Ureter (tissue), 1 donor: Measurements from ENCODE around the gene RHOBTB1. TPM values are rescaled to one million over a fixed set of nuclear protein-coding genes. Genes with fewer than 3 reads are reported as not detected.
"Not testable (repeated sequence)": the region's sequence is repeated elsewhere in the genome, so short reads cannot be mapped to it uniquely, and the experiment has no call there.

Experiments used
- DNase-seq: peaks from one replicate; pipeline ENCODE4 v3.0.0-alpha.2; 2020; ENCODE audit warnings: low spot score
- total RNA-seq: library from RNA; stranded (reverse); gene quantifications from one replicate; pipeline ENCODE4 v1.2.4, GENCODE V29; 2023
- donor health status: DM: yes; HTN: yes; CAD: no.

RHOBTB1 gene
- total RNA-seq, 1 donor from 2014 or later: 10.9 TPM

DNA sequence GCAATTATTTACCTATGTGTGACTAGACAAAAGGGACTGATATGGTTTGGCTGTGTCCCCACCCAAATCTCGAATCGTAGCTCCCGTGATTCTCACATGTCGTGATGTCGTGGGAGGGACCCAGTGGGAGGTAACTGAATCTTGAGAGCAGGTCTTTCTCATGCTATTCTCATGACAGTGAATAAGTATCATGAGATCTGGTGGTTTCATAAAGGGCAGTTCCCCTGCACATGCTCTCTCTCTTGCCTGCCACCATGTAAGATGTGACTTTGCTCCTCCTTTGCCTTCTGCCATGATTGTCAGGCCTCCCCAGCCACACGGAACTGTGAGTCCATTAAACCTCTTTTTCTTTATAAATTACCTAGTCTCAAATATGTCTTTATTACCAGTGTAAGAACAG lies 37.2 kb downstream of the RHOBTB1 start:
- not testable (repeated sequence) for DNase-seq

DNA sequence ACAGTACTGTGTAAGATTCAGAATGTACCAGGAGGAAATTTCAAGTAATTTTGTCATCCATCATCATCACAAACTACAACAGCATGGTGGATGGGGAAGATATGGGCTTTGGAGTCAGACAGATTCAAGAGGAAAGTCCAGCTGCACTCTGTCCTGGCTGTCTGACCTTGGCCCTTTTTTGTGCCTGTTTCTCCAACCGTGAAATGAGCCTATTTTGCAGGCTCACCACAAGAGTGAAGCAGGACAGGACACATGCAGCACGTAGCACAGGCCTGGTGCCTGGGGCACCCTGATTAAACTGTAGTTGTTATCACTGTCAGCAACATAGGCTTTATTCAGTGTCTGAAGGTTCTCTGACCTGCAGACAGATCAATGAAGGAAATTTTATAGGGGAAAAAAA lies 37.6 kb downstream of the RHOBTB1 start:
- DNase-seq: no peak

DNA sequence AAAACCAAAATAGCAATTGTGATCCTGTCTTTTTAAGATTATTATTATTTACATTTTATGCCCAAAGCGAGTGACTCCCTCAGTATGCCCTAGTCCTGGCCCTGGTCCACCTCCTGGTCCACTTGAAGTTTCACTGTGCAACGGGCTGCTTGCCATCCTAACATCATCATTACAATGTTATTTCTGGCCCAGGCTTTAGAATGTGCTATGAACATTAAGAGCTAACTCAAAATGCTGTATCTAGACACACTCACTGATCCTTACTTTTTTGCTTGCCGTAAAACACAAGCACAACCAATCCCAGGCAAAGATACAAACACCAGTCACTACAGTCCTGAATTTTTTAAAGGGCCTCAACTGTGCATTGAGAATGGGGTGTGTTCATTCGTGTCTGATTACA lies 38.4 kb downstream of the RHOBTB1 start:
- peak; percentile 55 for DNase-seq

DNA sequence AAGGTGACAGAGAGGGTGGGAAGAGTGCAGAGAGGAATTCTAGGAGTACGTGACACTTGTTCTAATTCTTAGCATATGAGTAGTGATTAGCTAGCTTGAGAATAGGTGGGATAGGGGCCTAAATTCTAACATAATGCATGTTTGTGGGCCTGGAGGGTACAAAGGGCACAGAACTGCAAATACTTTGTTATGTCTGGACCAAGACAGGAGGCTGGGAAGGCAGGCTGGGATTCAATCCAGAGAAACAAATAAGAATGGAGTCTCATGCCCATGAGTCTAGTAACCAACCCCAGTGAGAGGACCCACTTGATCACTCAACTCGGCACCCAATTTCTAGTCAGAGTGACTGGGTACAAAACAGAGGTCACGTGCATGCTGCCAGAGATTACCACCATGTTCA lies 40.9 kb downstream of the RHOBTB1 start:
- DNase-seq: no peak

DNA sequence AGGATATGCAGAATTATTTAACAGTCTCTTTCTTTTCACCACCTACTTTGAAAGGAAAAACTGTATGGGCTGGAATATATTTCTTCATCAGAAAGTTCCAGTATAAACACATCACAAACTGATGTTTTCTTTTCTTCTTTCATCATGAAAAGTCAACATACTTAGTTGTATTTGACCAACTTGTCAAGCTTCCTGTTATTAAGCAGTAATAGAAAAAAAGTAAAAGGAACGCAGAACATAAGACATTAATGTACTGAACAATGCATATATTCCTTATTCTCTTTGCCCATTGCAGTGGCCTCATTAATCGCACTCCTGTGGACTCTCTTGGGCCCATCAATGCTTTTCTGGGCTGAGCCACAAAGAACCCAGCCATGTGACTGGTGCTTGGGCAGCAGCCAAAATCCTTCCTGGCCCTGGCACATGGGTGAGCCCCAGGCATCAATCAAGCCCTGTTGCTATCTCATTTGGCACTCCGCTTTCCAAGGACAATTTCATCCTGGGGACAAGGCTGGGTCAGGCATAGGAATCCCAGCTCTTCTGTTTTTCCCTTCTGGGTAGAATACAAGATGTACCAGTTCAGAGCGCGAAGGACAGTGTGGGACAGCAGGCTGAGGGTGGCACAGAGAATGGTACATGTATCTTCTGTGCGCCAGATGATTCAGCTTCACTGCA lies 42.3 kb downstream of the RHOBTB1 start:
- DNase-seq: no peak

DNA sequence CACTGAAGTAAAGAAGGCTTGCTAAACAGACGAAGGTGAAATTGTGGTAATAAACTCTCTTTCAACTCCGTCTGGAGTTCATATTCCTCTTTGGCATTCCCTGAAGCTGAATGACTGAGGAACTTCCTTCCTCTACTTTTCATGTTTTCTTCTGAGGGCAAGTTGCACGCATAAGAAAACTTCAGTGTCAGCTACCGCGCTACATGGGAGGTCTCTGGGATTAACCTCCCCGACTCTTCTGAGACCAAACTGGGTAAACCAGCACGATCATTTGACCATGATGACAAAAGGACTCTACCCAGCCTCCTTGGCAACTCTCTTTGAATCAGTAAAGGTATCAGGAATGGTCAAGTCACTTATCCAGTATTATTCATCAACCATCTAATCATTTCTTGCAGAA lies 44.7 kb downstream of the RHOBTB1 start:
- DNase-seq: no peak

DNA sequence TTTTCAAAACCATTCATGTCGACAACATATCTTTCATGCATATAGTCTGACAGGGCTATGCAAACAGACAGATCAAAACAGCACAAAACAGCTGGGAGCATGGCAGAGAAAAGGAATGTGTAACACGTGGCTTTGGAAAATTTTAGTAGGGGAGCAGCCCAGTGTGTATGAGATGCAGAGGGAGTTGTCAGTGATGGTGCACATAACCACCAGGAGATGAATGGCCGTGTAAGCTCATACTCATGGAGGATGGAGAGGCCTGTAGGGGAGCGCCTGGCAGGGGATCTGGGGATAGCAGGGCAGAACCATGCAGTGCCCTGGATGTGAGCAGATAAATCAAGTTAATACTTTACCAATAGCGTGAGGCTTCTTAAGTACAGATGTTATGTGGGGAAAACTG lies 45.7 kb downstream of the RHOBTB1 start:
- DNase-seq: no peak

DNA sequence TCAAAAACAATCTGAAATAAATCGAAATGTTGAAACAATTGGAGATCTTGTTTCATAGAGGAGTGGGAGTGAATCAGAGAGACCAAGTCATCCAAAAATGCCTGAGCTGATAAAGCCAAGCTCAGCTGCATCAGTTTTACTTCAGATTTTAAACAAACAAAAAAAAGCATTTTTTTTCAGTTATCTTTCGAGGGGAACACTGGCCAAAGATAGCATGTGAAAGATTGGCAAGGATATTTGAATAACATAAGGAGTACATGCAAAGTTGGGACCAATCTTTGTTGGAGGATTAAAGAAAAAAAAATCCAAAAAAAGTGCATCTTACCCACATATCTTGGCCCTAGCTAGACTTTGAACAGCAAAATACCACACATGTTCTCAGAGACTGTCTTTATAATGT lies 47.2 kb downstream of the RHOBTB1 start:
- no peak for DNase-seq

DNA sequence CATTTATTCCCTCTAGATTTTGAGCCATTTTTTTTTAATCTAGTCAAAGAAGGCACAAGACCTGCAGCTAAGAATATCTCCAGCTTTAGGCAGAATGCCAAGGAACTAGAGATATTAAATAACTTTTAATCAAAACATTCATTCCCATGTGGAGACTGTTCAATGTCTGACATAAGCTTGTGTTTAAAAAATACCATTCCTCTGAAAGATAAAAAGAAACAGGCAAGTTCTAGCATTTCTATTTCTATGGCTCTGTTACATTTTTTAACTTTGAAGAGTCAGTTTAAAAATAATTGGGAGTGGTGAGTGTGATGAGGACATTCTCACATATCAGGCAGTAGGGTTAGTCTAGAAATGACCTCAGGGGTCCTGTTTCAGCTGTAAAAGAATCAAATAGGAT lies 48.0 kb downstream of the RHOBTB1 start:
- DNase-seq: no peak

DNA sequence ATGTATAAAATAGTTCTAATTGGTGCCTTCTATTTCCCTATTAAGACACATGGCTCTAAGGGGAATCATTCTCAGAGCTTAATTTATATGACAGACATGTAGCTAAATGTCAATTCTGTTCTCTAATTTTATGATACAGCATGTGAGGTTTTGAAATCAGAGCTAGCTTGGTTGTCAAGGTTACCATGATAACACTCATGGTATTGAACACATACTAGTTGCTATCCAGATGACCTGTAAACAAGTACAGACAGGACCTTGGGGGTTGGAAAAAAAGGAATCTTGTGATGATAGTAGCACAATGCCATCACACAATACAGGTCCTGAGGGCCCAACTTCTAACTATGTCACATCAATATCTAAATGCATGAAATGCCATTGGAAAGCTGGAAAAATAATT lies 49.2 kb downstream of the RHOBTB1 start:
- DNase-seq: no peak

DNA sequence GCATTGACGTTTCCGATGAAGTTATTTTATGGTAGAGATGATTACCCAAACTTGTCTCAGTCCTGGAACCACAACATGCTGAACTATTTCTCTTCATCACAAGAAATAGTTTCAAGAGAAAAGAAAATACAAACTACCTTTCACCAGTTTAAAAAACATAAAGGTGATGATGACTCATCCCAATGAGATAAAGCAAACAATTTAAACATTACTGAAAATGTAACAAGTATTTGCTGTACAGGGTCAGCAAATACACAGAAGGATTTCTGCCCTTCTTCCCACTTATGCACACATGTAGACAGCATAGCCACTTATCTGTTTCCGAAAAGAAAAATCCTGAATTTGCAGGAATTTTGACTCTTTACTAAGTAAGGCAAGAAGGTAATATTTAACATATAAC lies 50.8 kb downstream of the RHOBTB1 start:
- DNase-seq: no peak

DNA sequence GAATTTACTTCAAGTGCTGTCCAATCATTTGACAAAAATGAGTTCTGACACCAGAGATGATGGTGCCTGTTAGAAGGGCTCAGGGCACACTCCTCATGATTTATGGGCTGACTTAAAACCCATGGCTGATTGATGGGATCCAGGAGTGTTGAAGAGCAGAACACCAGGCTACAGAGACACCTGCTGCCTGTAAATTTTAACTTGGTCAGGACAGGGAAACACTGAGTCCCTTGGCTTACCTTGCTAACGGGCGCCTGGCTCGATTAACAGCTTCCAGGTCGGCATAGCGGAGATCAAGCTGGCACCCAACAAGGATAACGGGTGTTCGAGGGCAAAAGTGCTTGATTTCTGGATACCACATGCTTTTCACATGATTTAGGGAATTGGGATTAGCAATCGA lies 51.4 kb downstream of the RHOBTB1 start:
- no peak for DNase-seq

DNA sequence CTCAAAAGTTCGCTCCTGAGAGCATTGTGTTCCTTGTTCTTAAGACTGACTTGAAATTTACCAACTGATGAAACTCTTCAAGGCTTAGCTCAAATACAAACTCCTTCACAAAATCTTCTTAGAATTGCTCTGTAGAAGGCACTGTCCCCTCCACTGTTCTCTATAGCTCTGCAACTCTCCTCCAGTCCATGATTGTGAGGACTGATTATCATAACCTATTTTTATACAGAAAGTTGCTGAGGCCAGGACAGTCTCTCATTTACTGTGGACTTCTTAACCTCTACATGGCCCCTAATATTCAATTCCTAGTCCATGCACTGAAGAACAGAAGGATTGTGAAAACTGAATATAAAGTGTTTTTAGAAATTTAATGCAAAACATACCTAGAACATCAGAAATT lies 53.2 kb downstream of the RHOBTB1 start:
- no peak for DNase-seq

DNA sequence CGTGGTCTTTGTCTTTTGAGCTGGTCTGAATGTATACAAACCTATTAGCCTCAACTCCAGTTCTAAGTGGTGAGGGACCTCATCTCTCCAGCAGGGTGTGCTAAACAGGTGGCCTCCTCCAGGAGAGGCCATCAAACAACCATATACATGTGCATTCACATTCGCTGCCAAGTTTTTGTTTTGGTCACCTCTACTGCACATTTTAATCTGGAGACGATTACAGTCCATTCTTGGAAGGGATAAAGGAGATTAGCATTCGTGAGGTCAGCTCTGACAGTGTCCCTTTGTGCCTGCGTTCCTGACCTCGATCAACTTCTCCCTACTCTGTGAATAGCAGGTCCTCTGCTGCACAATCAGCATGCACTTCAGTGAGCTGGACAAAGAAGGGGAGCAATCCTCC lies 60.8 kb downstream of the RHOBTB1 start:
- DNase-seq: no peak

DNA sequence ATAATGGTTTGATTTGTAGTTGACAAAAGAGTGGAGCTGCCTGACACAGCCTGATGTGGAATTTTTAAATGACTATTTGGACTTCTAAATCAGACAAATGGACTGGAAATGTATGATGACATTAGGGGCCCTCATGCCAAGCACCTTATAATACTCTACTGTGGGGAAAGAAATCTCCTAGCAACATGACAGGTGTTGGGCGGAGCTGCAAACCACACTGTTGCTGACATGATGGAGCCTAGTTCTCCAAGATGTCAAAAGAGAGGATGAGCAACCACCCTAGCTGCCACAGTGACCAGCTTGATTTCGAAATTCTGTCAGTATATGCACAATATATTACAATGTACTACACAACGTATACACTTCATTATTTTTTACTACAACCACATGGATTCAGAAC lies 65.8 kb downstream of the RHOBTB1 start:
- no peak for DNase-seq

DNA sequence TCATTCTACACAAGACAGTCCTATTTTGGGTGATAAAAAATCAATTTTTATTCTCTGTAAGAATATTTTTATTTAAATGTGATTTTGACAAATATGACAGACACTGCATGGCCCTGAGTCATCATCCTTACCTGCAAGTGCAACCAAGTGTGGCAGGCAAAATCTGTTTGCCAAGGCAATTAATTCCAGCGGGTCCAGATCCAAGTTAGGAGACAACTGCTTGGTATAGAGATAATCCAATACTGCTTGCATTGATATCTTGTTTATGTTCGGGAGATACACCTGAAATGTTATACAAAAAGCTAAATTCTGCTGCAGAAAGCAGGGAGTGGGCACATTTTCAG lies 66.2 kb downstream of the RHOBTB1 start:
- no peak for DNase-seq

DNA sequence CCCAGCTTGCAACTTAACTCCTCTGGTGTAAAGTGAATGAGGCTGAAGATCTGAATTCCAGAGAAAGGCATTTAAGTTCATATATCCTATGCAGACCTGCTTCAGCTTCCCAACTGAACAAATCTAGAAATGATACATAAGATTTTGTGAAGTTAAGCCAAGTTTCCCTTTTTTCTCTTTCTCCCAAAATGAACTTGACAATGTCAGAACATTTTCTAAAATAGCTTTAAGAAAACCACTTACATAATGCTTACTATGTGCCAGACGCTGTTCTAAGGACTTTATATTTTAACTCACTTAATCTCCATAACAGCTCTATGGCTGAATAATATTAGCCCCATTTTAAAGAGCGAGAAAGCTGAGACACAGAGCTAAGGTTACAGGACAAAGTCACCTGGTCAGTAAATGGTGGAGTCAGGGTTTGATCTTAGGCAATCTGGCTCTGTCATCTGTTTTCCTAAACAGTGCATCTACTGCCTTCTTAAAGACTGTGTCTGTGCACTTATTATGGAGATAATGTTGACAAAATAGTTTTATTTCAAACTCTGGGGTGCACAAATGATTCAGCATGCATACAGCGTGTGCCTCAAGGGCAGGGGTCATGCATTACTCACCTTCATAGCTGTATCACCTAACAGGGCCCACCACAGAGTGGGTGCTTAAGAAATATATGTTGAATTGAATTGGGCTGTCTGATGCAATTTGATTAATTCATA lies 66.8 kb downstream of the RHOBTB1 start:
- no peak for DNase-seq

DNA sequence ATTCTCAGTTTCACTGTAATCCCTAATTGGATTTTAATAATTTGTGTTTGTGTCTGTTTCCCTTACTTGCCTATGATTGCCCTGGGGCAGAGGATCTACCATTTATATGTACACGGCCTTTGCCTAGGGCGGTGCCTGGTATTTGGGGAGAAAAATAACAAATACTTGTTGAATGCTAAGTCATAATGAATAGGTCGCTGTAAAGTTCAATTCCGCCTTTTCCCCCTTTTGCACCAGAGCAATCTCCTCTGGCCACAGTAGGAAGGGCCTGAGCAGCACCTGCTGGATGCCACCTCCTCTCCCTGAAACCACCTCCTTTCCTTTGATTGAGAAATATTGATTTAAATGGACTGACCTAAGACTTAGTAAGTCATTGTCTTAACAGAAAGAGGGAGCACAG lies 70.2 kb downstream of the RHOBTB1 start:
- DNase-seq: no peak

DNA sequence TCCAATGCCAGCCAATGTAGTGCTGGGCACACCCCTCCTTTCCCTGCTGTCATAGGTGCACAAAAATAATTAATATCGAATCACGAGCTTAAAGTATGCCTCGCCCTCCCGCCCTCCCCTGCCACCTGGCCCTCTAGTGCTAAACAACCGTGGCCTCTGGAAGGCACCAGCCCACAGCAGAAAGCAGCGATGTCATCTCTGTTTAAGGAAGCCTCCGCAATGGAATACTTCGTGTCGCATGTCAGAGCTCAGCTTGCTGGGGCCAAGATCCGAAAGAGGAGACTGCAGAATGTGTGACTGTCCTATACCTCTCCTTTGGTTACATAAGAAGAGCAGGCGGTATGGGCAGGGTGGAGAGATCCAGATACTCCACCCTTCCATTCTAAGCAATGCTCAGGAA lies 71.5 kb downstream of the RHOBTB1 start:
- no peak for DNase-seq

DNA sequence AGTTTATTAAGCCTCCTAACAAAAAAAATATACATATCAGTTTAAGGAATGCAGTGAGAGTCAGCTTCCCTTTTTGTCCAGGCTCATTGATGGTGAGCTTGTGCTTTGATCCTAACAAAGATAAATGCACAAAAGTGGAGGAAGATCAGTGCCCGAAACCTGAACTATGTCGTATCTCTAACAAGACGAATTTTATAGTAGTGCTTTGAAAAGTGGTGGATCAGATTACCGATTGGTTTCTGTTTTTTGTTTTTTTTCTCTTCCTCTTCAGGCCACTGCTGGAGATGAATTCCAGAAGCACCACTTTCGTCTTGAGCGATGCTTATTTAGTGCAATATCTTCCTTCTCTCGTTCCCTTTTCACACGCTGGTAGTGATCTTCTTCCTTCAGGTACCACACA lies 72.8 kb downstream of the RHOBTB1 start:
- DNase-seq: no peak

DNA sequence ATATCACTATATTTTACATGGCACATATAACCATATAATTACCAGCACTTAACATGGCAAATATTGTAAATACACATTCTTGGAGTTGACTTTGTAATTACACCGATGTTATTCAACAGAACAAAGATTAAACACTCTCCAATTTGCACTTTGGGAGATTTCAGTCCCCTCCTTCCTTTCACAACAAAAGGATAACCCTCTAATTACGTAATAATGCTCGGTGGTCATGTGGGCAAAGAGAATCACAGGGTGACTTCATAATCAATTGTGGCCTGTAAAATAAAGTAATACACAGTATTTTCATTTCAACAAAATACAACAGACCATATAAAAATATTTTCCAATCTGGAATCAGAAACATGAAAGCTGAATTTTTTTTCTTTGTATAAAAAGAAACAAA lies 73.2 kb downstream of the RHOBTB1 start:
- DNase-seq: no peak

DNA sequence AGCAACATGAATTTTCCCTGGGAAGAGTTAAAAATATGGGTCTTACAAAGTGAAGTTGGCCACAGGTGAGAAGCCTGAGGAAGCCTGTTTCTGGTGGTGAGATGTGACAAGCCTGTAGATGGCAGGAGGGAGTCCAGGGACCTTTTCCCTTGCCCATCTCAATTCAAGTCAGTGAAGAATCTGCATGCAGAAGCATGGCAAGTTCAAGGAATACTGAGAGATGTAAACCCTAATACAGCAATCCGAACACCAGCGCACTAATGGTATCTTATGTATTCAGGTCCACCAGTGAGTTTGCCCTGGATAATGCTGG lies 73.6 kb downstream of the RHOBTB1 start:
- DNase-seq: no peak

DNA sequence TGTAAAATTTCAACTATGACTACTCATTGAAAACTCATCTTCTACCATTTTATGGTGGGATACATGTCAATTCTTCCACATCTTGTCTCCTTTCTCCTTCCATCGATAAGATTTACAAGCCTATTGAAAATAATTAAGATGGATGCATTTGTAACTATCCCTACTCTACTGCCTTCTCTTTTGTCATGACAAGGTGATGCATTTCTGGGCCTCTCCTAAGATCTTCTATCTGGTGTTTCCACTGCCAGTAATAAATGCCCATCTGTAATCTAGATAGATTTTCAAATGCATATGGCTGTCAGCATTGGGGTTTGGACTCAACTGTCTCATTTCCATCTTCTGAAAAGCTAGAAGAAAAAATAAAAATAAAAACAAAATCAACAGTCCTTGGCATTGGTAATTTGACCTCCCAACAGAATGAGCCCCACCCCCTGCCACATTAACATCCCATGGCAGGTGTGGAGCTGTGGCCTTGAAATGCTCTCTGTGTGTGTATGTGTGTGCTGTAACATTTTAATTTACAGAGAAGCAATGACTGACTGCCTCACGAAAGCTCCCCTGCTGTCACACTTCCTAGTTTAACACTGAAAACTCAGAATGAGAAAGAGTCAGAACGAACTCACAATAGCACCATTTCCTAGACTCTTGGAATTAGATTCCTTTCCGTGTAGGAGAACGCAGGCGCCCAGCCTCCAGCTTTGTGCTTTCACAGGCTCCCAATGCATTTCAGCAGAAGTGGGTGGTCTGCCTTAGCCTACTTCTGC lies 74.2 kb downstream of the RHOBTB1 start:
- no peak for DNase-seq
